HepG2 (cell line): ENCODE results near the gene NEDD4L. TPM values are rescaled to one million over a fixed set of nuclear protein-coding genes. Genes with fewer than 3 reads are reported as not detected.
A peak's percentile ranks its signal among the peaks of the same experiment; 100 is the strongest.

ENCODE experiments used
- ARHGAP35 ChIP-seq: sonication (generic); formaldehyde crosslinking; IDR thresholded peaks from 2 replicates; pipeline ENCODE4 v1.9.0; 2022; ENCODE audit warnings: mild to moderate bottlenecking, inconsistent platforms, moderate library complexity, missing genetic modification reagents, borderline replicate concordance
- CCAR2 ChIP-seq: fragments of 200-400 bp; formaldehyde crosslinking; optimal IDR thresholded peaks from 2 replicates; pipeline ENCODE3; 2018; ENCODE audit warnings: low read depth, mild to moderate bottlenecking, low read length, moderate library complexity
- ESRRA ChIP-seq: sonication (generic); formaldehyde crosslinking; IDR thresholded peaks from 2 replicates; pipeline ENCODE4 v1.5.1; 2020; ENCODE audit warnings: mild to moderate bottlenecking, low read depth, missing genetic modification reagents
- KDM3A ChIP-seq: IDR thresholded peaks from 2 replicates; pipeline ENCODE4 v1.6.1; 2018; ENCODE audit warnings: low read depth, missing compliant biosample characterization
- KDM4B ChIP-seq: sonication (generic); formaldehyde crosslinking; IDR thresholded peaks from 2 replicates; pipeline ENCODE4 v1.4.0; 2020; ENCODE audit warnings: missing genetic modification reagents
- MAF1 ChIP-seq: sonication (generic); formaldehyde crosslinking; IDR thresholded peaks from 2 replicates; pipeline ENCODE4 v1.5.0; 2020; ENCODE audit warnings: missing genetic modification reagents, borderline replicate concordance
- RBAK ChIP-seq: sonication (generic); formaldehyde crosslinking; IDR thresholded peaks from 2 replicates; pipeline ENCODE4 v1.5.1; 2020; ENCODE audit warnings: mild to moderate bottlenecking, missing genetic modification reagents
- RFXAP ChIP-seq: sonication (generic); formaldehyde crosslinking; IDR thresholded peaks from 2 replicates; pipeline ENCODE4 v1.4.0; 2020; ENCODE audit warnings: missing genetic modification reagents, borderline replicate concordance
- SRSF1 ChIP-seq: fragments of 200-400 bp; formaldehyde crosslinking; optimal IDR thresholded peaks from 2 replicates; pipeline ENCODE3; 2017; ENCODE audit warnings: mild to moderate bottlenecking, low read depth, low read length, moderate library complexity
- STAT5B ChIP-seq: sonication (generic); formaldehyde crosslinking; IDR thresholded peaks from 2 replicates; pipeline ENCODE4 v1.4.0; 2020; ENCODE audit warnings: missing genetic modification reagents
- THYN1 ChIP-seq: sonication (generic); formaldehyde crosslinking; IDR thresholded peaks from 2 replicates; pipeline ENCODE4 v1.8.1; 2023; ENCODE audit warnings: low read depth, mild to moderate bottlenecking, moderate library complexity, missing genetic modification reagents, borderline replicate concordance
- ZNF24 ChIP-seq: fragments of 450-650 bp; IDR thresholded peaks from 2 replicates; pipeline ENCODE4 v1.6.1; 2017; ENCODE audit warnings: antibody characterized with exemption, mild to moderate bottlenecking
- ZNF260 ChIP-seq: sonication (generic); formaldehyde crosslinking; IDR thresholded peaks from 2 replicates; pipeline ENCODE4 v1.4.0; 2020; ENCODE audit warnings: missing genetic modification reagents, low read depth, mild to moderate bottlenecking, borderline replicate concordance
- ZNF274 ChIP-seq: sonication (generic); formaldehyde crosslinking; IDR thresholded peaks from 2 replicates; pipeline ENCODE4 v1.5.1; 2020; ENCODE audit warnings: mild to moderate bottlenecking, missing genetic modification reagents
- ZNF317 ChIP-seq: sonication (generic); formaldehyde crosslinking; IDR thresholded peaks from 2 replicates; pipeline ENCODE4 v1.5.0; 2020; ENCODE audit warnings: mild to moderate bottlenecking, missing genetic modification reagents
- ZNF33B ChIP-seq: sonication (generic); formaldehyde crosslinking; IDR thresholded peaks from 2 replicates; pipeline ENCODE4 v1.5.1; 2020; ENCODE audit warnings: mild to moderate bottlenecking, missing genetic modification reagents
- ZNF431 ChIP-seq: sonication (generic); formaldehyde crosslinking; IDR thresholded peaks from 2 replicates; pipeline ENCODE4 v1.9.0; 2022; ENCODE audit warnings: missing genetic modification reagents, low read depth, mild to moderate bottlenecking, borderline replicate concordance
- ZNF550 ChIP-seq: sonication (generic); formaldehyde crosslinking; IDR thresholded peaks from 2 replicates; pipeline ENCODE4 v1.4.0; 2020; ENCODE audit warnings: mild to moderate bottlenecking, missing genetic modification reagents, borderline replicate concordance
- polyA plus RNA-seq, 8 experiments: library from polyadenylated mRNA; depleted of rRNA in 3 of 8; stranded (reverse) in 7 of 8; unstranded in 1 of 8; fragments of >200 nt; fragmentation: Illumina TruSeq in 4 of 8; extraction: Trizol in 4 of 8; gene quantifications; 2 replicates each; pipeline versions ENCODE4 v1.2.1 to v1.2.3, GENCODE V29; 2011 to 2016; ENCODE audit warnings: low read depth in 4 of 8, missing spikeins in 1 of 8, mixed read lengths in 1 of 8; ENCODE audit not compliant: insufficient read depth in 1 of 8
- total RNA-seq, 5 experiments: library from RNA; depleted of rRNA; stranded (reverse); fragments of >200 nt; fragmentation: Illumina TruSeq; extraction: Trizol; gene quantifications; 2 replicates each; pipeline ENCODE4 v1.2.3, GENCODE V29; 2016; ENCODE audit warnings: low read depth in 1 of 5
- TF ChIP-seq, protein P1 (sequence below): sonication (generic); formaldehyde crosslinking; conservative IDR thresholded peaks from 2 replicates; pipeline ENCODE4 v1.8.0; 2022; ENCODE audit warnings: missing genetic modification reagents
- TF ChIP-seq, protein P2 (sequence below): sonication (generic); formaldehyde crosslinking; IDR thresholded peaks from 2 replicates; pipeline ENCODE4 v1.8.1; 2023; ENCODE audit warnings: mild to moderate bottlenecking, missing genetic modification reagents
- TF ChIP-seq, protein P3 (sequence below): sonication (generic); formaldehyde crosslinking; IDR thresholded peaks from 2 replicates; pipeline ENCODE4 v1.9.0; 2021; ENCODE audit warnings: missing genetic modification reagents, borderline replicate concordance
- TF ChIP-seq, protein P4 (sequence below): IDR thresholded peaks from 2 replicates; pipeline ENCODE4 v1.6.1; 2018; ENCODE audit warnings: missing genetic modification reagents, mild to moderate bottlenecking, missing compliant biosample characterization
- TF ChIP-seq, protein P5 (sequence below): sonication (generic); formaldehyde crosslinking; IDR thresholded peaks from 2 replicates; pipeline ENCODE4 v1.5.1; 2020; ENCODE audit warnings: mild to moderate bottlenecking, missing genetic modification reagents, moderate library complexity

NEDD4L gene
- total and polyA plus RNA-seq, 2 of the 13 experiments (the other 11 are each of a cell fraction or from before 2014, with no cell fraction given), result 168 to 390 TPM

DNA sequence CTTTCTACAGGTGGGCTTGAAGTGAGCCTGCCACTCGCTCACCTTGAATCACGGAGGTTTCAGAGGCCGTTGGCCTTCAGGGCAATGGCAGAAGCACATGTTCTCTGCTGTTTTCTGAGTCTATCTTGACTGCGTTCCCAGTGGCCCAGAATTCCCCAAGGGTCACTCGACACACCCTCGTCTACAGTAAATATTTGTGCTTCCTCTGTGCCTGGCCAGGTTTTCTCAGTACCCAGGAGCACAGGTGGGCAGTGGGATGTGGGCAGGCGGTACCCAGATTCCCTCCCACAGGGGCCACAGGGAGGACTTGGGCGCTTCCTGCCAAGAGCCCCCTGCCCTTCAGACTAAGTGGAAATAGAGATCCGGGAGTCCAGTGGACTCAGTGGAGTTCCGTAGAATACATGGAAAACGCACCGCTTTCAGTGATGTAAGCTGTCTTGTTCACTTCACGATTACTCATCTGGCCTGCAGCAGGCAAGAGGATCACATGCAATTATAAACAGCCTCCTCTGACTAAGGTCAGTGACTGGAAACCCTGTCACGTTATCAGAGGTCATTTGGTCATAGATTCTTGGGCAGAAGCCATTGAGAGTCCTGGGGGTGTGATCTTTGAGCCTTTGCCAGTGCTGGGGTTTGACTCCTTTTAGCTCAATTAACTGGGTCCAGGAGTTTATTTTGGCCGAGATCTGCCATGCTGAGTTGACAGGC lies 179.8 kb downstream of the NEDD4L start (continued):
- no peak for TF ChIP-seq CCAR2
- TF ChIP-seq ZNF317 (CRISPR knock-in tag), result no peak
- TF ChIP-seq ZNF33B (CRISPR knock-in tag), result no peak
- TF ChIP-seq, protein P1, sequence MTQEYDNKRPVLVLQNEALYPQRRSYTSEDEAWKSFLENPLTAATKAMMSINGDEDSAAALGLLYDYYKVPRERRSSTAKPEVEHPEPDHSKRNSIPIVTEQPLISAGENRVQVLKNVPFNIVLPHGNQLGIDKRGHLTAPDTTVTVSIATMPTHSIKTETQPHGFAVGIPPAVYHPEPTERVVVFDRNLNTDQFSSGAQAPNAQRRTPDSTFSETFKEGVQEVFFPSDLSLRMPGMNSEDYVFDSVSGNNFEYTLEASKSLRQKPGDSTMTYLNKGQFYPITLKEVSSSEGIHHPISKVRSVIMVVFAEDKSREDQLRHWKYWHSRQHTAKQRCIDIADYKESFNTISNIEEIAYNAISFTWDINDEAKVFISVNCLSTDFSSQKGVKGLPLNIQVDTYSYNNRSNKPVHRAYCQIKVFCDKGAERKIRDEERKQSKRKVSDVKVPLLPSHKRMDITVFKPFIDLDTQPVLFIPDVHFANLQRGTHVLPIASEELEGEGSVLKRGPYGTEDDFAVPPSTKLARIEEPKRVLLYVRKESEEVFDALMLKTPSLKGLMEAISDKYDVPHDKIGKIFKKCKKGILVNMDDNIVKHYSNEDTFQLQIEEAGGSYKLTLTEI (CRISPR knock-in tag), result no peak
- TF ChIP-seq RBAK, result no peak
- no peak for TF ChIP-seq STAT5B (CRISPR knock-in tag)
- no peak for TF ChIP-seq THYN1 (CRISPR knock-in tag)
- TF ChIP-seq, protein P2, sequence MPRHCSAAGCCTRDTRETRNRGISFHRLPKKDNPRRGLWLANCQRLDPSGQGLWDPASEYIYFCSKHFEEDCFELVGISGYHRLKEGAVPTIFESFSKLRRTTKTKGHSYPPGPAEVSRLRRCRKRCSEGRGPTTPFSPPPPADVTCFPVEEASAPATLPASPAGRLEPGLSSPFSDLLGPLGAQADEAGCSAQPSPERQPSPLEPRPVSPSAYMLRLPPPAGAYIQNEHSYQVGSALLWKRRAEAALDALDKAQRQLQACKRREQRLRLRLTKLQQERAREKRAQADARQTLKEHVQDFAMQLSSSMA, result no peak
- TF ChIP-seq MAF1 (CRISPR knock-in tag), result no peak
- TF ChIP-seq ESRRA (CRISPR knock-in tag), result no peak
- TF ChIP-seq ZNF260, result no peak
- no peak for TF ChIP-seq RFXAP (CRISPR knock-in tag)
- TF ChIP-seq SRSF1, result no peak
- TF ChIP-seq, protein P3, sequence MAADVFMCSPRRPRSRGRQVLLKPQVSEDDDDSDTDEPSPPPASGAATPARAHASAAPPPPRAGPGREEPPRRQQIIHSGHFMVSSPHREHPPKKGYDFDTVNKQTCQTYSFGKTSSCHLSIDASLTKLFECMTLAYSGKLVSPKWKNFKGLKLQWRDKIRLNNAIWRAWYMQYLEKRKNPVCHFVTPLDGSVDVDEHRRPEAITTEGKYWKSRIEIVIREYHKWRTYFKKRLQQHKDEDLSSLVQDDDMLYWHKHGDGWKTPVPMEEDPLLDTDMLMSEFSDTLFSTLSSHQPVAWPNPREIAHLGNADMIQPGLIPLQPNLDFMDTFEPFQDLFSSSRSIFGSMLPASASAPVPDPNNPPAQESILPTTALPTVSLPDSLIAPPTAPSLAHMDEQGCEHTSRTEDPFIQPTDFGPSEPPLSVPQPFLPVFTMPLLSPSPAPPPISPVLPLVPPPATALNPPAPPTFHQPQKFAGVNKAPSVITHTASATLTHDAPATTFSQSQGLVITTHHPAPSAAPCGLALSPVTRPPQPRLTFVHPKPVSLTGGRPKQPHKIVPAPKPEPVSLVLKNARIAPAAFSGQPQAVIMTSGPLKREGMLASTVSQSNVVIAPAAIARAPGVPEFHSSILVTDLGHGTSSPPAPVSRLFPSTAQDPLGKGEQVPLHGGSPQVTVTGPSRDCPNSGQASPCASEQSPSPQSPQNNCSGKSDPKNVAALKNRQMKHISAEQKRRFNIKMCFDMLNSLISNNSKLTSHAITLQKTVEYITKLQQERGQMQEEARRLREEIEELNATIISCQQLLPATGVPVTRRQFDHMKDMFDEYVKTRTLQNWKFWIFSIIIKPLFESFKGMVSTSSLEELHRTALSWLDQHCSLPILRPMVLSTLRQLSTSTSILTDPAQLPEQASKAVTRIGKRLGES (CRISPR knock-in tag), result no peak
- TF ChIP-seq ZNF431, result no peak
- no peak for TF ChIP-seq ARHGAP35 (CRISPR knock-in tag)
- no peak for TF ChIP-seq ZNF24
- TF ChIP-seq, protein P4, sequence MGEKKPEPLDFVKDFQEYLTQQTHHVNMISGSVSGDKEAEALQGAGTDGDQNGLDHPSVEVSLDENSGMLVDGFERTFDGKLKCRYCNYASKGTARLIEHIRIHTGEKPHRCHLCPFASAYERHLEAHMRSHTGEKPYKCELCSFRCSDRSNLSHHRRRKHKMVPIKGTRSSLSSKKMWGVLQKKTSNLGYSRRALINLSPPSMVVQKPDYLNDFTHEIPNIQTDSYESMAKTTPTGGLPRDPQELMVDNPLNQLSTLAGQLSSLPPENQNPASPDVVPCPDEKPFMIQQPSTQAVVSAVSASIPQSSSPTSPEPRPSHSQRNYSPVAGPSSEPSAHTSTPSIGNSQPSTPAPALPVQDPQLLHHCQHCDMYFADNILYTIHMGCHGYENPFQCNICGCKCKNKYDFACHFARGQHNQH, result peak; percentile 51
- no peak for TF ChIP-seq ZNF274 (CRISPR knock-in tag)
- TF ChIP-seq KDM3A (CRISPR knock-in tag), result no peak
- TF ChIP-seq ZNF550 (CRISPR knock-in tag), result no peak
- TF ChIP-seq KDM4B (CRISPR knock-in tag), result no peak
- TF ChIP-seq, protein P5, sequence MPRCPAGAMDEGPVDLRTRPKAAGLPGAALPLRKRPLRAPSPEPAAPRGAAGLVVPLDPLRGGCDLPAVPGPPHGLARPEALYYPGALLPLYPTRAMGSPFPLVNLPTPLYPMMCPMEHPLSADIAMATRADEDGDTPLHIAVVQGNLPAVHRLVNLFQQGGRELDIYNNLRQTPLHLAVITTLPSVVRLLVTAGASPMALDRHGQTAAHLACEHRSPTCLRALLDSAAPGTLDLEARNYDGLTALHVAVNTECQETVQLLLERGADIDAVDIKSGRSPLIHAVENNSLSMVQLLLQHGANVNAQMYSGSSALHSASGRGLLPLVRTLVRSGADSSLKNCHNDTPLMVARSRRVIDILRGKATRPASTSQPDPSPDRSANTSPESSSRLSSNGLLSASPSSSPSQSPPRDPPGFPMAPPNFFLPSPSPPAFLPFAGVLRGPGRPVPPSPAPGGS (CRISPR knock-in tag), result no peak
